GM23338 (cell line): ENCODE data around the gene NTM. TPM values are rescaled to one million over a fixed set of nuclear protein-coding genes. Genes with fewer than 3 reads are reported as not detected.

Experiments
- ATAC-seq: fragments of 200-7000 bp; cut with Tn5 transposase; 3 replicates; pipeline ENCODE4 v1.9.1; 2020
- DNase-seq: peaks from one replicate; pipeline ENCODE4 v3.0.0-alpha.2; 2015; ENCODE audit warnings: low spot score
- H2AFZ ChIP-seq: fragments of 200-600 bp; sonication (generic); 2 replicates; pipeline ENCODE4 v1.8.0; 2016; ENCODE audit warnings: antibody characterized with exemption, mild to moderate bottlenecking, moderate library complexity
- H3F3A ChIP-seq: fragments of 200-600 bp; sonication (generic); replicated peaks from 2 replicates; pipeline ENCODE4 v1.8.0; 2017; ENCODE audit warnings: antibody characterized with exemption, mixed run types, low read depth
- H3K27ac ChIP-seq: fragments of 200-600 bp; sonication (generic); 2 replicates; pipeline ENCODE4 v1.6.1; 2016; ENCODE audit warnings: low read depth
- H3K27me3 ChIP-seq: fragments of 200-600 bp; sonication (generic); 2 replicates; pipeline ENCODE4 v1.8.0; 2016; ENCODE audit warnings: mild to moderate bottlenecking, mixed run types, moderate library complexity; ENCODE audit not compliant: insufficient read depth
- H3K36me3 ChIP-seq: fragments of 200-600 bp; sonication (generic); 2 replicates; pipeline ENCODE4 v1.8.0; 2016; ENCODE audit warnings: mild to moderate bottlenecking; ENCODE audit not compliant: insufficient read depth
- H3K4me1 ChIP-seq: fragments of 200-600 bp; sonication (generic); 2 replicates; pipeline ENCODE4 v1.8.0; 2016; ENCODE audit warnings: mild to moderate bottlenecking, moderate library complexity; ENCODE audit not compliant: insufficient read depth
- H3K4me2 ChIP-seq: fragments of 200-600 bp; sonication (generic); 2 replicates; pipeline ENCODE4 v1.7.1; 2017; ENCODE audit warnings: mixed run types
- H3K4me3 ChIP-seq: fragments of 200-600 bp; sonication (generic); 2 replicates; pipeline ENCODE4 v1.6.1; 2016; ENCODE audit warnings: mixed run types
- H3K79me2 ChIP-seq: fragments of 200-600 bp; sonication (generic); replicated peaks from 2 replicates; pipeline ENCODE4 v1.8.0; 2017; ENCODE audit warnings: mild to moderate bottlenecking; ENCODE audit not compliant: insufficient read depth
- H3K9me2 ChIP-seq: fragments of 200-600 bp; sonication (generic); 2 replicates; pipeline ENCODE4 v1.8.0; 2017; ENCODE audit not compliant: insufficient read depth
- H4K20me1 ChIP-seq: fragments of 200-600 bp; sonication (generic); replicated peaks from 2 replicates; pipeline ENCODE4 v1.8.0; 2017; ENCODE audit warnings: mild to moderate bottlenecking; ENCODE audit not compliant: insufficient read depth
- H3K27ac Mint-ChIP-seq: 2 replicates; pipeline ENCODE4 v1.8.0; 2020; ENCODE audit warnings: inconsistent platforms, mild to moderate bottlenecking, moderate library complexity, mixed read lengths
- H3K27me3 Mint-ChIP-seq: 3 replicates; pipeline ENCODE4 v1.8.0; 2022; ENCODE audit warnings: low read depth, mild to moderate bottlenecking, moderate library complexity, mixed read lengths, inconsistent platforms; ENCODE audit not compliant: insufficient read depth, poor library complexity
- H3K36me3 Mint-ChIP-seq: 3 replicates; pipeline ENCODE4 v1.8.0; 2021; ENCODE audit warnings: low read depth, mild to moderate bottlenecking, inconsistent platforms, moderate library complexity, mixed read lengths
- H3K4me1 Mint-ChIP-seq: 3 replicates; pipeline ENCODE4 v1.8.0; 2020; ENCODE audit warnings: mild to moderate bottlenecking, inconsistent platforms, mixed read lengths
- H3K4me3 Mint-ChIP-seq: 3 replicates; pipeline ENCODE4 v1.8.0; 2021; ENCODE audit warnings: moderate library complexity, mild to moderate bottlenecking, inconsistent platforms, mixed read lengths
- H3K9me3 Mint-ChIP-seq: 3 replicates; pipeline ENCODE4 v1.8.0; 2020; ENCODE audit warnings: moderate library complexity, mild to moderate bottlenecking, inconsistent platforms, mixed read lengths
- CREB1 ChIP-seq: fragments of 250-450 bp; sonication (Bioruptor Pico); IDR thresholded peaks from 2 replicates; pipeline ENCODE4 v1.5.0; 2020; ENCODE audit warnings: low read depth, mild to moderate bottlenecking, moderate library complexity
- ETS1 ChIP-seq: IDR thresholded peaks from 2 replicates; pipeline ENCODE4 v1.6.1; 2016; ENCODE audit warnings: antibody characterized with exemption
- EZH2 ChIP-seq: fragments of 200-600 bp; sonication (generic); IDR thresholded peaks from one replicate; pipeline ENCODE4 v1.8.0; 2017; ENCODE audit warnings: antibody characterized with exemption, mild to moderate bottlenecking, low read depth; ENCODE audit not compliant: unreplicated experiment
- JUNB ChIP-seq: IDR thresholded peaks from one replicate; pipeline ENCODE4 v1.6.1; 2016; ENCODE audit warnings: antibody characterized with exemption; ENCODE audit not compliant: unreplicated experiment
- REST ChIP-seq: IDR thresholded peaks from one replicate; pipeline ENCODE4 v1.6.1; 2018; ENCODE audit warnings: antibody characterized with exemption; ENCODE audit not compliant: unreplicated experiment
- STAT1 ChIP-seq: IDR thresholded peaks from one replicate; pipeline ENCODE4 v1.6.1; 2016; ENCODE audit warnings: antibody characterized with exemption; ENCODE audit not compliant: unreplicated experiment
- ZNF331 ChIP-seq: fragments of 250-450 bp; sonication (Bioruptor Pico); IDR thresholded peaks from 2 replicates; pipeline ENCODE4 v1.5.0; 2020; ENCODE audit warnings: low read depth, mild to moderate bottlenecking, moderate library complexity
- polyA plus RNA-seq: library from polyadenylated mRNA; unstranded; fragments of >200 nt; fragmentation: Nextera tagmentation; extraction: Ambion mirVana; gene quantifications from 2 replicates; pipeline ENCODE4 v1.2.1, GENCODE V29; 2016
- total RNA-seq: library from RNA; depleted of rRNA; stranded (reverse); fragments of >200 nt; shearing (Covaris generic); gene quantifications from 2 replicates; pipeline ENCODE4 v1.2.3, GENCODE V29; 2014

The NTM gene
- total and polyA plus RNA-seq, 2 experiments from 2014 or later: 10.6 to 14.6 TPM

DNA sequence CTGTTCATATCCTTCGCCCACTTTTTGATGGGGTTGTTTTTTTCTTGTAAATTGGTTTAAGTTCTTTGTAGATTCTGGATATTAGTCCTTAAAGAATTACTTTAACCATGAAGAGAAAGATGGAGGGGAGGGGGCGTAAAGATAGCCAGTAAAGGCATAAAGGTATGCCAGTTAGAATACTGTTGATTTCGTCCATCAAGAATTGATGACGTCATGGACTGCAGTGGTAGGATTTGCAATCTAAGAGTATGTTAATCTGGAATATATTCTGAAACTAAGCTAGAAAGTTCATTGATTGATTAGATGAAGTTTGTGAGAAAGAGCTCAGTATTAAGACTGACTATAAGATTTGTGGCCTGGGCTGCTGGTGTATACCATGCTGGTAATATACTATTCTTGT lies 856.1 kb downstream of the NTM start (continued):
- no peak for TF ChIP-seq REST

- Histone ChIP-seq H3K4me1 (0 out of 2 replicates have a peak, but pooled peaks cover 6% of the 10 kb centered on the region), H3K27me3 (no peaks in the 10 kb centered on the region), H3K4me3 (no peak overlapping the region), H3F3A (no peaks in the 10 kb centered on the region), H3K4me2 (no peak overlapping the region), H3K27ac (no peak overlapping the region), H3K79me2 (no peaks in the 10 kb centered on the region), H2AFZ (no peak overlapping the region), H4K20me1 (no peaks in the 10 kb centered on the region), H3K9me2 (peaks cover 8% of the 10 kb centered on the region; the same call in 1 of the 2 replicates), H3K36me3 (no peaks in the 10 kb centered on the region)
- ATAC-seq (peak; percentile 30; the same call in 1 of the 3 replicates), DNase-seq (no peak)
- H3K27ac Mint-ChIP-seq: no peak overlapping the region
- peaks cover 9% of the 10 kb centered on the region for H3K4me1 Mint-ChIP-seq
- no peak for TF ChIP-seq ZNF331
- no peak for TF ChIP-seq EZH2
- no peak for TF ChIP-seq JUNB
- peaks cover 2% of the 10 kb centered on the region; the same call in 1 of the 3 replicates for H3K9me3 Mint-ChIP-seq
- no peaks in the 10 kb centered on the region for H3K36me3 Mint-ChIP-seq
- H3K27me3 Mint-ChIP-seq: peaks cover 5% of the 10 kb centered on the region
- H3K4me3 Mint-ChIP-seq: no peak overlapping the region
Observed at GRCh38 chr11:132228746-132229325, 858.4 kb downstream of the NTM start.

DNA sequence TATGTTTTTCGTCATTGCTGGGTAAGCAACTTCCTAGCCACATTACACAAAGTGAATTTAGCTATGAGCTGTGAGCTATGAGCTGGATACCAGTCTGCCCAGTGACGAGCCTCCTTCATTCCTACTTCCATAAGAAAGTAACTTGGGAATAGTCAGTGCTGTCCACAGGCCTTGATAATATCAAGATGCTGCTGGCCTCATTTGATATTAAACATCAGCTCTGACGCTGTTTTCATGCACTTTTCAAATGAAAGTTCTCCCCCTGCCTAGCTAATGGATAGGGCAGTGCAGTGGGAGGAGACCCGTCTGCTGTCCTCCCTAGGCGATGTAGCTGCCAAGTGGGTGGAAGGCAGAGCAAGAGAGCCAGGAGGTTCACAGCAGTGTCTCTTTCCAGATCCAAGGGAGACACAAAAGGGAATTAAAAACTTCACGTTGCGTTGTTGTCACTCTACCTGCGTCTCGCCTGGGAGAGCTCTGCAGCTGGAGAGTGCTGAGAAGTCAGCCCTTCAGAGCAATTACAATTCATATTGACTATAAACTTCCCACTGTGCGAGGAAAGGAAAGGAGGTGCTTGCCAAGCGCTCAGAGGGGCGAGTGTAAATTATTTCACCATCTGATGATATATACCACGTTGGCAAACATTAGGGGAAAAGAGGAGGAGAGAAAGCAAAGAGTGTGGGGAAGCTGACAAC lies 861.4 kb downstream of the NTM start:
- H3K4me3 Mint-ChIP-seq: no peak overlapping the region
- H4K20me1 ChIP-seq: no peaks in the 10 kb centered on the region
- H3K27me3 ChIP-seq: no peaks in the 10 kb centered on the region
- H3K4me3 ChIP-seq: no peak overlapping the region
- no peak; the same call in 2 of the 3 replicates for ATAC-seq
- no peak overlapping the region for H3K27ac Mint-ChIP-seq
- H3K36me3 ChIP-seq: no peaks in the 10 kb centered on the region
- no peaks in the 10 kb centered on the region for H3K36me3 Mint-ChIP-seq
- H2AFZ ChIP-seq: no peak overlapping the region
- no peak for DNase-seq
- H3K27ac ChIP-seq: no peak overlapping the region
- TF ChIP-seq REST (no peak), ETS1 (no peak), ZNF331 (no peak), CREB1 (no peak), STAT1 (no peak)
- H3K79me2 ChIP-seq: no peaks in the 10 kb centered on the region
- H3K4me1 Mint-ChIP-seq: peaks cover 9% of the 10 kb centered on the region
- H3K9me2 ChIP-seq: peaks cover 8% of the 10 kb centered on the region; the same call in 1 of the 2 replicates
- H3K4me1 ChIP-seq: 0 out of 2 replicates have a peak, but pooled peaks cover 6% of the 10 kb centered on the region
- H3K4me2 ChIP-seq: no peak overlapping the region
- no peaks in the 10 kb centered on the region for H3K9me3 Mint-ChIP-seq
- peaks cover 3% of the 10 kb centered on the region for H3K27me3 Mint-ChIP-seq
- no peaks in the 10 kb centered on the region for H3F3A ChIP-seq
